Placental epithelial cell (primary cell): ENCODE measurements around the gene ZNF460. TPM values are rescaled to one million over a fixed set of nuclear protein-coding genes. Genes with fewer than 3 reads are reported as not detected.

ENCODE experiments used
- total RNA-seq: library from RNA; depleted of rRNA; stranded (reverse); fragments of >200 nt; gene quantifications from 2 replicates; pipeline ENCODE4 v1.2.3, GENCODE V29; 2012

Gene ZNF460
- total RNA-seq: 95.8 and 102 TPM in 2 replicates

GRCh38 chr19:57280165-57280961 is at the start of gene ZNF460:
Gene ZNF460 (plus strand): TSS chr19:57280485. CDS start chr19:57280807, 322 bp downstream.

DNA sequence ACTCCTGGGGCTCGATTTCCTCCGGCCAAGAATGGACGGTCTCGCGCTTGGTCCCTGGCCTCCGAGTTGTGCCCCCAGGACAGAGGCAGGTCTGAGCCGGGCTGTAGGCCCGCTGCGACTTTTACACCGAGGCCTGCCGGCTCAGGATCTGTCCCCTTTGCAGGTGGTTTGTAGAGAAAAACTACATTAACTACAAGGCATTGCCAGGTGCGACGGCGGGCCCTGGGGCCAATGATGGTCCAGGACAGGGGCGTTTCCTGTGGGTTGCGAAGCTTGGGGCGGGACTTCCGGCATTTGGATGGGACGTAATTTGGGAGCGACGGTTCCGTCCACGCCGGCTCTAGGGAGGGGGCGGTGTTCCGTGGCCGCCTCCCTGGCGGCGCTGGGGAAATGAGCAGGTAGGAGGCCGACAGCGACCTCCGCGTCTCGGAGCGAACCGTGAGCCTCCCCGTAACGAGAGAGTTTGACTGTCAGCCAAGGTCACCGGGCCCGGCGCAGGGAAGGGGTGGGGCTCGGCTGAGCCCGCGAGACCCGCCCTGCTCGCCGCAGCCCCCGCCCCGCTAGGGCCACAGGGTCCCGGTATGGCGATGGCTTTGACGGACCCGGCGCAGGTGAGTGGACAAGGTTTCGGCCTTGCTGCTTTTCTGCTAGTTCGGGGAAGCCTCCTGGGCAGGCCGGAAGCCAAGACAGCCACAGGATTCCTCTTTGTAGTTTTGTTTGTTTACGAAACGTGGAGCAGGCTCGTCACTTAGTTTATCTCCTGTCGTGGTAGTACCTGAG is 39.8 kb upstream of the ZNF460 start, which contains the start of gene ZNF805:
ZNF805 (plus strand) TSS at position 322 of the 780 bp plus-strand sequence; CDS start at position 582, 260 bp downstream.

GRCh38 chr19:57320180-57321084 is 40.1 kb downstream of the ZNF460 start, which contains the start of gene ZNF543:
Gene ZNF543 (plus strand): TSS chr19:57320472. CDS start chr19:57320854, 382 bp downstream.

Other genes with a start within 250 kb of the ZNF460 start
- gene USP29, start 160.5 kb upstream of the ZNF460 start, total RNA-seq: not detected in 2 replicates
- gene ZIM3, start 135.3 kb upstream of the ZNF460 start, total RNA-seq: not detected in 2 replicates
- not detected in 2 replicates for gene DUXA, start 113.0 kb upstream of the ZNF460 start, total RNA-seq
- gene ZNF264, start 89.0 kb upstream of the ZNF460 start, total RNA-seq: 42.8 and 53.8 TPM in 2 replicates
- gene AURKC, start 49.5 kb upstream of the ZNF460 start, total RNA-seq: 1.4 and 3.1 TPM in 2 replicates
- 35.4 and 40.4 TPM in 2 replicates for gene ZNF805, start 39.9 kb upstream of the ZNF460 start, total RNA-seq
- 12.5 and 14.1 TPM in 2 replicates for gene ZNF543, start 40.0 kb downstream of the ZNF460 start, total RNA-seq
- gene ZNF304, start 70.8 kb downstream of the ZNF460 start, total RNA-seq: 12.6 TPM in 2 replicates
- gene TRAPPC2B, start 83.1 kb downstream of the ZNF460 start, total RNA-seq: 13.0 and 15.3 TPM in 2 replicates
- gene ZNF547, start 83.1 kb downstream of the ZNF460 start, total RNA-seq: 3.9 and 4.6 TPM in 2 replicates
- gene ZNF548, start 109.4 kb downstream of the ZNF460 start, total RNA-seq: 22.7 and 29.4 TPM in 2 replicates
- 12.9 and 16.9 TPM in 2 replicates for gene ZNF17, start 130.7 kb downstream of the ZNF460 start, total RNA-seq
- gene ZNF749, start 154.8 kb downstream of the ZNF460 start, total RNA-seq: 14.1 and 16.5 TPM in 2 replicates
- gene VN1R1, start 176.7 kb downstream of the ZNF460 start, total RNA-seq: 0.11 and 0.39 TPM in 2 replicates
- 21.9 and 22.0 TPM in 2 replicates for gene ZNF772, start 197.1 kb downstream of the ZNF460 start, total RNA-seq
- 7.8 and 10.6 TPM in 2 replicates for gene ZNF419, start 207.3 kb downstream of the ZNF460 start, total RNA-seq
- 10.8 and 18.8 TPM in 2 replicates for gene ZNF773, start 219.5 kb downstream of the ZNF460 start, total RNA-seq
- gene ZNF549, start 246.9 kb downstream of the ZNF460 start, total RNA-seq: 5.3 and 5.9 TPM in 2 replicates